DOHH2 (cell line): ENCODE data around the gene CDT1.

Experiments used
- CTCF ChIP-seq: fragments of 200-600 bp; sonication (generic); IDR thresholded peaks from one replicate; pipeline ENCODE4 v1.5.1; 2014; ENCODE audit warnings: antibody characterized with exemption, mild to moderate bottlenecking, low read depth, low read length; ENCODE audit not compliant: poor library complexity, severe bottlenecking
- EZH2phosphoT487 ChIP-seq: fragments of 200-600 bp; sonication (generic); IDR thresholded peaks from 2 replicates; pipeline ENCODE4 v1.6.1; 2017; ENCODE audit warnings: borderline replicate concordance, mild to moderate bottlenecking, antibody characterized with exemption, low read length, moderate library complexity, mixed read lengths

GRCh38 chr16:88787579-88788314, 15.8 kb upstream of the CDT1 start:
- TF ChIP-seq CTCF (no peak), EZH2phosphoT487 (no peak)
